Omental fat pad (tissue), 4 donors: ENCODE results near the gene FAT3. TPM values are rescaled to one million over a fixed set of nuclear protein-coding genes. Genes with fewer than 3 reads are reported as not detected.

Experiments used
- ATAC-seq: fragments of 150-250 bp; one replicate; pipeline ENCODE4 v1.9.1; 2016; ENCODE audit warnings: mild to moderate bottlenecking, moderate library complexity; ENCODE audit not compliant: low FRiP score
- DNase-seq: peaks from one replicate; pipeline ENCODE4 v3.0.0-alpha.2; 2019; ENCODE audit warnings: low spot score
- total RNA-seq, 4 donors: library from RNA; depleted of rRNA; stranded (reverse); fragments of >200 nt; gene quantifications; one replicate each; pipeline ENCODE4 v1.1.0, GENCODE V29; 2016
- TF ChIP-seq, protein P1 (sequence below), 3 donors: fragments of 450-650 bp; IDR thresholded peaks; one replicate each; pipeline ENCODE4 v1.5.1; 2016 to 2017; ENCODE audit warnings: antibody characterized with exemption in 3 of 3, mild to moderate bottlenecking in 3 of 3, moderate library complexity in 2 of 3

FAT3 gene
- total RNA-seq, 4 donors from 2014 or later = 1.1 to 3.2 (median 2.2) TPM

DNA sequence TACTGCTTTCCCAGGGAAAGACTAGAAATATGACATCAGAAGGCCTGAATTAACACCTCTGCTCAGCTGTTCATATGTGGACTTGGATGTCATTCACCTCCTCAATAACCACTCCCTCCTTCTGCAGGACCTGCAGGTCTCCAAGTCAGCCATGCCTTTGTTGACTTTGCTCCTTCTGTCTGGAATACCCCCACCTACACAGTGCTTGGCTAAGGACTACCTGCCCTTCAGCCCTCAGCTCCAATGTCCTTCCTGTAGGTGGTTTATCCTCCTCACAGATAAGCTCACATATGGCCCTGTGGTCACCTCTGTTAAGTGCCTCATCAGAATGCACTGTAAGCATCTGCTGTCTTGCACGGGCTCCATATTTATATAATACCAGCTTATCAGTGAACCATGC lies 26.4 kb upstream of the FAT3 start:
- DNase-seq (no peak), ATAC-seq (no peak)
- TF ChIP-seq, protein P1, sequence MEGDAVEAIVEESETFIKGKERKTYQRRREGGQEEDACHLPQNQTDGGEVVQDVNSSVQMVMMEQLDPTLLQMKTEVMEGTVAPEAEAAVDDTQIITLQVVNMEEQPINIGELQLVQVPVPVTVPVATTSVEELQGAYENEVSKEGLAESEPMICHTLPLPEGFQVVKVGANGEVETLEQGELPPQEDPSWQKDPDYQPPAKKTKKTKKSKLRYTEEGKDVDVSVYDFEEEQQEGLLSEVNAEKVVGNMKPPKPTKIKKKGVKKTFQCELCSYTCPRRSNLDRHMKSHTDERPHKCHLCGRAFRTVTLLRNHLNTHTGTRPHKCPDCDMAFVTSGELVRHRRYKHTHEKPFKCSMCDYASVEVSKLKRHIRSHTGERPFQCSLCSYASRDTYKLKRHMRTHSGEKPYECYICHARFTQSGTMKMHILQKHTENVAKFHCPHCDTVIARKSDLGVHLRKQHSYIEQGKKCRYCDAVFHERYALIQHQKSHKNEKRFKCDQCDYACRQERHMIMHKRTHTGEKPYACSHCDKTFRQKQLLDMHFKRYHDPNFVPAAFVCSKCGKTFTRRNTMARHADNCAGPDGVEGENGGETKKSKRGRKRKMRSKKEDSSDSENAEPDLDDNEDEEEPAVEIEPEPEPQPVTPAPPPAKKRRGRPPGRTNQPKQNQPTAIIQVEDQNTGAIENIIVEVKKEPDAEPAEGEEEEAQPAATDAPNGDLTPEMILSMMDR (IDR thresholded peaks at IDR 0.05) = no peak

DNA sequence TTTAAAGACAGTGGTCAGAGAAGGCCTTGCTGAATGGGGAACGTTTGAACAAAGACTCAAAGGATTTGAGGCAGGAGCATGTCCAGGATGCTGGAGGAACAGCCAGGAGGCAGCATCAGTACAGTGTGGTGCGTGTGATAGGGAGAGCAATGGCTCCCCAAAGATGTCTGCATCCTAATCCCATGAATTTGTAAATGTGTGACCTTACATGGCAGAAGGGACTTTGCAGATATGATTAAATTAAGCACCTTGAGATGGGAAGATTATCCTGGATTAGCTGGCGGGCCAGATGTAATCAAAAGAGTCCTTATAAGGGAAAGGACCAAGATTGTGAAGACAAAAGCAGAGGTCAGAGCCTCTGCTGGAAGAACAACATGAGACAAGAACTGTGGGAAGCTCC lies 24.6 kb upstream of the FAT3 start:
- TF ChIP-seq, protein P1 (IDR thresholded peaks at IDR 0.05) = no peak
- ATAC-seq = no peak

DNA sequence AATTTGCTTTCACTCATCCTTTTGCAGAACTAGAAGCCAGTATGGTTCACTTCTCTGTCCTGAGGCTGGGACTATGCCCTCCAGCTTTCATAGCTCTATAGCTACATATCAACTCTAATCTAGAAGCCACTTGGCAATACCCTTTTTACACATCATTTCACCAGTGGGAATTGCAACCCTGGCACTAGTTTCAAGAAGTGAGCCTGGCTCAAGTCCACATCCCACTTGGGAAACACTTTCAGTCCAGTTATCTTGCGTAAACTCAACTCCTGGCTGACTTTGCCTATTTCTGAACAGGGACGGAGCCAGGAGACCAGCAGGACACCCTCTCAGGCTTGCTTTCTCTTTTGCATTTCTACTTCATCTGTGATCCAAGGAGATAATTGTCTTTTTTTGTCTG lies 19.9 kb upstream of the FAT3 start:
- TF ChIP-seq, protein P1 (IDR thresholded peaks at IDR 0.05) = no peak
- no peak for DNase-seq
- ATAC-seq = peak; percentile 71

More for the DNA sequence above, 24.6 kb upstream of the FAT3 start:
- no peak for DNase-seq

DNA sequence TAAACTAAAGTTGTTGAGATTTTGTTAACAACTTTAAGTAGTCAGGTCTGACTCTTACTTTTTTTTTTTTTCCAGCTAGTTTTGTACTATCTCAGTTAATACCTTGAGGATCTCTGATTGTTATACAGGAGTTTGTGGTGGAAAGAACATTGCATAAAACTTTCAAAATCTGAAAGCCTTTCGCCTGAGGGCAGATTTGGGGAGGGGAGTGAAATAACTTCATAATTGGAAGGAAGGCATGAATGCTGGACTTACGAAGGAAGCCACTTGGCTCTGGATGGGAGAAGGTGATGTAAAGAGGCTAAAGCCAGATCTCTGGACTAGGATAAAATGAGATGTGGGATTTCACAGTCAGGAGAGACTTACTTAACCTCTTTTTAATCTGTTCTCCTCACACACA lies 18.2 kb upstream of the FAT3 start:
- TF ChIP-seq, protein P1 (IDR thresholded peaks at IDR 0.05) = no peak
- DNase-seq = no peak
- no peak for ATAC-seq

DNA sequence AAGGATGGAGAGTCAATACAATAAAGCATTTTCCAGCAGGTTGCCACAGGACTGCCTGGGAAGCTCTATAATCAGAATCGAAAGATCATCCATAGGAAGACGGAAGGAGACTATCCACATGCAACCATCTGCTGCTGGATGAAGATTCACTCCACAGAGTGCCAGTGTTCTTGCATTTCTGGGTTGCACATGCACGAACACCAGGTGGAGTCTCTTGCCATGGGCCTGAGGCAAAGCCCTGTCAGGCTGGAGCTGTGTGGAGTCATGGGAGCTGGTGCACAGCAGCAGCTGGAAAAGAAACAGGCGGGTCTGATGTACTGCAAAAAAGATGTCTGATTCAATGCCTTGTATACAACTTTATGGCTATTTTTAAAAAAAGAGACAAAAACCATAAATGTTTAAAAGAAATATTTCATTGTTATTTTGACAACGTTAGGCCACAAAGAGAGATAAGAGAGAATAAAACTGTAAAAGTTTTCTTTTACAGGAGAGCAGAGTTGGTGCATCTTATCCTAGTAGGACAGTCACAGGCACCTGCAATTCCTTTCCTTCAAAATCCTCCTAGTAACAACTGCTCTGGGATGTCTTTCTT lies 12.9 kb upstream of the FAT3 start:
- ATAC-seq = no peak

DNA sequence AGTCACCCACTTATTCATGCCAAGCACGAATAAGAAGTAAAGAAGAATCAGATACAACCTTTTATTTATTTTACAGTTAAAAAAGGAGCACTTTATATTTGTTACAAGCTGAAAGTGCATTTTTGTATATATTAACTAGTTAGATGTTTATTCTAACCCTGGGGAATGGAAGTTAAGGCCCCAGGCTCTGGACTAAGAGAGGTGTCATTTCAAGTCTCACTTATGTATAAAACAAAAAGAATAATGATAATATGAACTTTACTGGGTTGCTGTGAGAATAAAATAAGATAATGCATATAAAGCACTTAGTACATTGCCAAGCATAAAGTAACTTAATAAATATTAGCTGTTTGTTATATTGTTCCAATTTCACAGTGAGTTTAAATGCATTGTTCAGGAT lies 12.1 kb upstream of the FAT3 start:
- TF ChIP-seq, protein P1 (IDR thresholded peaks at IDR 0.05) = no peak
- DNase-seq (no peak), ATAC-seq (no peak)

More for the DNA sequence above, 12.9 kb upstream of the FAT3 start:
- DNase-seq = no peak
- TF ChIP-seq, protein P1 (IDR thresholded peaks at IDR 0.05) = no peak

DNA sequence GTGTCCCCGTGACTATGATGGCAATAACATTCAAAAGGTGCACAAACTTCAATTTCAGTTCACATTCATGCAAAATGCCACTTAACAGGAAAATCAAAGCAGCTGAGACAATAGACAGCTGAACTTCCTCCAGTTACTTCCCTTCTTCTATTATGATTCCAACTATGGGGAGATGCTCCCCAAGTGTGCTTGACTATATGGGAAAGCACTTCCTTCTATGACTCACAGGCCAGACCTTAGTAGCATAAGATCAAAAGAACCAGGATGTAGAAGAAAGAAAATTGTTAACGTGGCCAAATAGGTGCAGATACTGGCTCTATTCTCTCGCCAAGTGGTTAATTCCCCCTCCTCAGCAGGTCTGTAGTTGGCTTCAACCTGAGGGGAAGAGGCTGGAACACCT lies 7.8 kb upstream of the FAT3 start:
- TF ChIP-seq, protein P1 (IDR thresholded peaks at IDR 0.05) = no peak
- ATAC-seq (no peak), DNase-seq (no peak)
